GM12892 (cell line): ENCODE results near the gene ACVR1.

Experiments
- DNase-seq: peaks from one replicate; pipeline ENCODE4 v3.0.0; 2011; ENCODE audit not compliant: insufficient read length
- FAIRE-seq: peaks from 2 replicates; lab custom pipeline; 2011; peaks lifted over from hg19 to GRCh38; lab: Jason Lieb, UNC
- POLR2A ChIP-seq: IDR thresholded peaks from 2 replicates; pipeline ENCODE4 v1.6.1; 2011; ENCODE audit warnings: low read depth, low read length, control low read depth
- POLR2AphosphoS5 ChIP-seq: IDR thresholded peaks from 2 replicates; pipeline ENCODE4 v1.6.1; 2011; ENCODE audit warnings: low read depth, low read length, control low read depth
- TAF1 ChIP-seq: IDR thresholded peaks from 2 replicates; pipeline ENCODE4 v1.6.1; 2011; ENCODE audit warnings: low read depth, mild to moderate bottlenecking, control low read depth, low read length, borderline replicate concordance

The ACVR1 gene

DNA sequence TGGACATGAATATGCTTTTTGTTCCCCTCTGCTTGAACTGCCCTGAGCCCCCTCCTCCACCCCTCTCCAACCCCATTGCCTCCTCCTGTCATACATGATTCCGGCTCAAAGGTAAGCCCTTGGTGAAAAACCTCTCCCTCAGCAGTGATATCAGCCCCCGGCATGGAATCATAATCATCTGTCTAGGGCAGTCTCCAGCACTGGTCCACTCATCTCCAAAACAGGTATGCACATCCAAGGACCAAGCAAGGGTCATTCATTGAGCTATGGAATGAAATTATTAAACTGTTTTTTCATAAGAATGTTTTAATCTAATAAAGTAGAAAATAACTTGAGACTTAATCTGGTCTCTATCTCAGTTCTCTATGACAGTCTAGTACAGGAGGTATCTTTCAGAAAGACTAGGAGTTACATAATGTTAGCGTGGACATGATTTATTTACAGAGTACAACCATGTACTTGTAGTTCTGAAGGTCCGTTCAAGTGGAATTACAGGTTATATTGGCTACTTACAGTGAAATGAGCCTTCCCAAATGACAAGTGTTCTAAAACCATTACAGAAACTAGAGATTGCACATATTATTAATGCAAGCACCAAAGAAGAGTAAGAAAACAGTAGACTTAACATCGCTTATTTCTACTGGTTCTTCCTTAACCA is 75.2 kb downstream of the ACVR1 start:
- TF ChIP-seq POLR2AphosphoS5 (no peak), TAF1 (no peak), POLR2A (no peak)
- DNase-seq (no peak), FAIRE-seq (no peak)

- no peak for TF ChIP-seq TAF1
- TF ChIP-seq POLR2A = no peak
- no peak for TF ChIP-seq POLR2AphosphoS5
- FAIRE-seq (no peak), DNase-seq (no peak)
These were observed 83.0 kb downstream of the ACVR1 start for GRCh38 chr2:157793053-157793612.

GRCh38 chr2:157792335-157793052 is 83.6 kb downstream of the ACVR1 start:
- FAIRE-seq (no peak), DNase-seq (no peak)
- TF ChIP-seq POLR2A (no peak), POLR2AphosphoS5 (no peak), TAF1 (no peak)

- no peak for TF ChIP-seq POLR2A
- no peak for TF ChIP-seq POLR2AphosphoS5
- no peak for TF ChIP-seq TAF1
- no peak for DNase-seq
- FAIRE-seq = no peak
These were observed 85.3 kb downstream of the ACVR1 start for GRCh38 chr2:157790780-157791179.

GRCh38 chr2:157789933-157790511 is 86.1 kb downstream of the ACVR1 start:
- TF ChIP-seq TAF1 (no peak), POLR2A (no peak), POLR2AphosphoS5 (no peak)
- DNase-seq = no peak
- no peak for FAIRE-seq

GRCh38 chr2:157789256-157789655 is 86.9 kb downstream of the ACVR1 start:
- TF ChIP-seq POLR2A (no peak), POLR2AphosphoS5 (no peak), TAF1 (no peak)
- DNase-seq = no peak
- no peak for FAIRE-seq

DNA sequence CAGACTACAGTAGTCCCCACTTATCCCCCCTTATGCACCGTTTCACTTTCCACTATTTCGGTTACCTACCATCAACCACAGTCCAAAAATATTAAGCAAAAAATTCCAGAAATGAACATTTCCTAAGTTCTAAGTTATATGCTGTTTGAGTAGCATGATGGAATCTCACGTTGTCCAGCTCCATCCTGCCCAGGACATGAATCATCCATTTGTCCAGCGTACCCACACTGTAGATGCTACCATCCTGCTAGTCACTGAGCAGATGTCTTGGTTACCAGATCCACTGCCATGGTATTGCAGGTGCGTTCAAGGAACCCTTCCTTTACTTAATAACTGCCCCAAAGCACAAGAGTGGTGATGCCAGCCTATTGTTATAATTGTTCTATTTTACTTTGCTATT is 87.9 kb downstream of the ACVR1 start:
- DNase-seq (no peak), FAIRE-seq (no peak)
- TF ChIP-seq TAF1 (no peak), POLR2A (no peak), POLR2AphosphoS5 (no peak)

- no peak for TF ChIP-seq TAF1
- no peak for TF ChIP-seq POLR2A
- TF ChIP-seq POLR2AphosphoS5 = no peak
- DNase-seq (no peak), FAIRE-seq (no peak)
These were observed 88.7 kb downstream of the ACVR1 start for GRCh38 chr2:157787364-157787938.

DNA sequence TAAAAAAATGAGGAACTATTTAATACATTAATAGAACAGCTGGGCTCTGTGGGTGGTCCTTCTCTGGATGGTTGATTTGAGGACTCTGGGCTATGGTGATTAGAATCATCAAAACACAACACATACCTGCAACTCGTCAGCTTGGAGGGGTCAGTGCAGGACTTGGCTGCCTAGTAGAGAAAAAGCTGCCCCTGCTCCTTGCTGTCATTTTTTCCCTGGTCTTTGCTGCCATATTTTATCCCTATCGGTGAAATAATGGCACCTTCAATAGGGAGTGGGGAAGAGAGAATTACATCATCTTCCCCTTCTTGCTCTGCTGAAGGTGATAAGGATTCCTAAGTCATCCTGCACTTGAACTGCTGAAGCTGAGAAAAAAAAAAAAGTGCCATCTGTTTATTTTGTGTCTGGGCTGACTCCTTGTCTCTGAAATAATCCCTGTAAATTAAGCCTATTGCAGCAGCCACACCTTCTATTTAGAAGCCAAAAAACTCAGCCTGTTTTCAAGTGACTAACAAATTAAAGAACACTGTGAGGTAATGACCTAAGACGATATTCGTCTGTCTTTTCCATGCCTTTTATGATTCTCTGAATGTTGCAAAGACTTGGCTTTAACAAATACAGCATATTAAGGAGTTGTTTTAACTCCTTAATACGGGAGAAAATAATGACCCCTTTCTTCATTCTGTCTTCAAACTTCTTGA is 89.3 kb downstream of the ACVR1 start:
- FAIRE-seq (no peak), DNase-seq (no peak)
- TF ChIP-seq TAF1 = no peak
- TF ChIP-seq POLR2AphosphoS5 = no peak
- TF ChIP-seq POLR2A = no peak

DNA sequence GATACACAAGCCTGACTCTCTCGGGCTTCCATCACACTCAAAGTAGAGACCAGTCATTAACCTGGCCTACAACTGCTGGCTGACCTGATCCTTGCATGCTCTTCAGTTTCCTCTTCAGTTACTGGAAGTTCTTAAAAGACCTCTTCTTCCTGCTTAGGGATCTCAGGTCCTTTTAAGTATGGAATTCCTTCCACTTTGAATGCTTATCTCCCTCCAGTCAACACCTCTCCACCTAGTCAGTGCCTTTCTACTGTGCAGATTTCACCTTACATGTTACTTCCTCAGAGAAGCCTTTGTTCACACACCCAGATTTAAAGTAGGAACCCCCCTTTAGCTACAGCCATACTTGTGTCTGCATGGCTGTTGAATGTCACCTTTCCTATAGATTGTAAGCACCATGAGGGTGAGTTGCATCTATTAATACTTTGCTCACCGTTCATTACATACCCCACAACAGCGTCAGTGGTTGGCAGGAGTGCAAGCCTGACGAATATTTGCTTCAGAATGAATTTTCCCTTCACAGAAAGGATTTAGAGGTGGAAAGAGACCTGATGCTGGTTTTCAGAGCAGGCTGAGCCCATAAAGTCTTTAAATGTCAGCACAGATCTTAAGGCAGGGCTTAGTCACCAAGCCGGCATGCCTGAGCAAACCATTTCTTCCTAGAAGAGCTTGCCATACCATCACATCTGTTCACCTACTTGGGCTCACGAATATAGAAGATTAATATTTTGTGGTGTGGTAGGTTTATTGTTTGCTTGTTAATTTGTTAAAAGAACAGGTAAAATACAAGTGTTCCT is 90.1 kb downstream of the ACVR1 start:
- DNase-seq = no peak
- TF ChIP-seq TAF1 (no peak), POLR2A (no peak), POLR2AphosphoS5 (no peak)
- FAIRE-seq = no peak
